Mucosa of descending colon (tissue), 3 donors: ENCODE measurements around the gene C2CD4D. TPM values are rescaled to one million over a fixed set of nuclear protein-coding genes. Genes with fewer than 3 reads are reported as not detected.

Source experiments
- ATAC-seq: fragments of 200-7000 bp; cut with Tn5 transposase; one replicate; pipeline ENCODE4 v1.9.1; 2020; ENCODE audit warnings: mild to moderate bottlenecking, moderate library complexity
- DNase-seq, 3 donors: peaks; one replicate each; pipeline ENCODE4 v3.0.0-alpha.2; 2020
- H3K36me3 ChIP-seq: fragments of 200-600 bp; one replicate; pipeline ENCODE4 v1.8.0; 2021; ENCODE audit warnings: low read depth, mild to moderate bottlenecking
- H3K4me1 ChIP-seq: fragments of 200-600 bp; one replicate; pipeline ENCODE4 v1.8.0; 2021; ENCODE audit warnings: low read depth, mild to moderate bottlenecking
- H3K4me3 ChIP-seq: fragments of 200-600 bp; one replicate; pipeline ENCODE4 v1.8.0; 2021; ENCODE audit warnings: mild to moderate bottlenecking
- H3K9me3 ChIP-seq: fragments of 200-600 bp; one replicate; pipeline ENCODE4 v1.8.0; 2021; ENCODE audit warnings: mild to moderate bottlenecking
- intact Hi-C, 2 donors: fragments of 100-400 bp; cut with DNase I in 1 of 2; cut with micrococcal nuclease in 1 of 2; formaldehyde crosslinking; loops; one replicate each; pipeline versions ENCODE4 v1.11.0 to v1.11.1; 2022; cut with DNase I, micrococcal nuclease
- total RNA-seq, 3 donors: library from RNA; stranded (reverse); fragmentation: NEBNext Ultra II Directional in 2 of 3; extraction: Animal tissue kit (Norgen Biotek cat#: 25700) in 2 of 3; gene quantifications; one replicate each; pipeline versions ENCODE4 v1.2.1 to v1.2.4, GENCODE V29; 2021 to 2023
- TF ChIP-seq, protein P1 (sequence below): fragments of 200-600 bp; IDR thresholded peaks from one replicate; pipeline ENCODE4 v1.8.0; 2022; ENCODE audit warnings: antibody characterized with exemption, mild to moderate bottlenecking
- donor health status: DM: no; HTN: no; CAD: no; lungs with moderate emphysema.
- donor health status: DM: no; HTN: no; CAD: no.
- donor health status: DM: no; HTN: yes; CAD: no.

The C2CD4D gene
- total RNA-seq, 3 donors from 2014 or later, result 0.51 to 1.0 (median 0.61) TPM

DNA sequence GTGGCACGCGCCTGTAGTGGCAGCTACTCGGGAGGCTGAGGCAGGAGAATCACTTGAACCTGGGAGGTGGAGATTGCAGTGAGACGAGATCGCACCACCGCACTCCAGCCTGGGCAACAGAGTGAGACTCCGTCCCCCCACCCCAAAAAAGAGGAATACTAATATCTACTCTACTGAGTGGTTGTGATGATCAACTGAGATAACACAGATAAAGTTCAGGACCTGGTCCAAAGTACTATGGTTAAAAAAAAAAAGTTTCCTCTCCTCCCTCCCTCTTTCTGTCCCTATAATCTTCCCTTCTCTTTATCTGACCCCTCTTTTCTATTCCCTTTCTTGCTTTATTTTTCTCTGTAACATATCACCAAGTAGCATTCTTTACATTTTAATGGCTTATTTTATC, 4.0 kb downstream of the C2CD4D start:
- TF ChIP-seq, protein P1, sequence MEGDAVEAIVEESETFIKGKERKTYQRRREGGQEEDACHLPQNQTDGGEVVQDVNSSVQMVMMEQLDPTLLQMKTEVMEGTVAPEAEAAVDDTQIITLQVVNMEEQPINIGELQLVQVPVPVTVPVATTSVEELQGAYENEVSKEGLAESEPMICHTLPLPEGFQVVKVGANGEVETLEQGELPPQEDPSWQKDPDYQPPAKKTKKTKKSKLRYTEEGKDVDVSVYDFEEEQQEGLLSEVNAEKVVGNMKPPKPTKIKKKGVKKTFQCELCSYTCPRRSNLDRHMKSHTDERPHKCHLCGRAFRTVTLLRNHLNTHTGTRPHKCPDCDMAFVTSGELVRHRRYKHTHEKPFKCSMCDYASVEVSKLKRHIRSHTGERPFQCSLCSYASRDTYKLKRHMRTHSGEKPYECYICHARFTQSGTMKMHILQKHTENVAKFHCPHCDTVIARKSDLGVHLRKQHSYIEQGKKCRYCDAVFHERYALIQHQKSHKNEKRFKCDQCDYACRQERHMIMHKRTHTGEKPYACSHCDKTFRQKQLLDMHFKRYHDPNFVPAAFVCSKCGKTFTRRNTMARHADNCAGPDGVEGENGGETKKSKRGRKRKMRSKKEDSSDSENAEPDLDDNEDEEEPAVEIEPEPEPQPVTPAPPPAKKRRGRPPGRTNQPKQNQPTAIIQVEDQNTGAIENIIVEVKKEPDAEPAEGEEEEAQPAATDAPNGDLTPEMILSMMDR, result no peak
- intact Hi-C loops, result no loop called here
- Histone ChIP-seq H3K4me1 (peaks cover 20% of the 10 kb centered on the region), H3K9me3 (no peaks in the 10 kb centered on the region), H3K4me3 (no peak overlapping the region), H3K36me3 (no peaks in the 10 kb centered on the region)
- DNase-seq (no peak), ATAC-seq (no peak)

DNA sequence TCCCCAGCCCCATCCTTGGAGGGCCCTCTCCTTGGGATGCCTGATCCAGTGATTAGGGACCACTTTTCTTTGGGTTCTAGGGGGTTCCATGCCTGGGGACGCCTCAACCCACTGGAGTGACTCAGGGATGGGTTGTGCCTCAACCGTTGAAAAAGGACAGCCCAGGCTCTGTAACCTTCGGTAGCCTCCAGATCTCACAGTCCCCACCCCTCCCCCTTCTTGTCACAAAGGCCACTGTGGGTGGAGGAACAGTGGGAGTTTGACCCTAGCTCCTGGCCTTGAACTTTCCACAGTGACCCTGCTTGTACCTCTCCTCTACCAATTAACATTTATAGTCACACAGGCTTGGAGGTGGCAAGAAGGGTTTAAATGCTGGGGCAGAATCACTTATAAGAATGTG, 5.4 kb downstream of the C2CD4D start:
- Histone ChIP-seq H3K9me3 (no peaks in the 10 kb centered on the region), H3K4me1 (peaks cover 20% of the 10 kb centered on the region), H3K36me3 (no peaks in the 10 kb centered on the region), H3K4me3 (no peak overlapping the region)
- intact Hi-C loops, result no loop called here
- ATAC-seq (no peak), DNase-seq (no peak)
- TF ChIP-seq, protein P1, result no peak

DNA sequence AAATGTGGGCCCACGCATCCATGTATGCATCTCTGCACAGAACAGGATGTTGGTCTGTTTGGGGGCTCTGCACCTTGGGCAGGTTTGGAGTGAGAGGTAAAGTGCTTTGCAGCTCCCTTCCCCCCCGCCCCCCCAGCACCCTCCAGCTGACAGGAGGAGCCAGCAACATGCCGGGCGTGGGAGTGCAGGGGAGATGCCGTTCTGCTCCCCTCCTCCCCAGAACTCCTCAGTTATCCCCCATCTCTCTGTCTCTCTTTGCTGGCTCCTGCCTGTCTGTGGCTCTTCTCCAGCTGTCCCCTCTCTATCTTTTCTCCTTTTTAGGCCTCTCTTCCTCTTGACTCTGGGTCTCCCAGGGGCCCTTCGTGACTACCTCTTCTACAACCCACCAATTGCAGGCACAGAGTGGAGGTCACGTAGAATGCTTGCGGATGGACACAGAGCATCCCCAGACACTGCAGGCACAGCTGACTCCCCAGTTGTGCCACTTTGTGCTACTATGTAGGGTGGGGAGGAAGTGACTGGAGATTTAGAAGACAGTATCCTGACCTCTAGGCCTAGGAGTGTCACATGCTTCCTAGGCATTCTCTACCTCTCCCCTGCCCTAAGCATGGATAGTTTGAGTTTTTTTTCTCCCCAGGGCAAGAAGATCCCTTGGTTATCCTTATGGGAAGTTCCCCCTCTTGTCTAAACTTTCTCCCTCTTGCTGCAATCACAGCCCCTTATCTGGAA, 6.3 kb downstream of the C2CD4D start:
- Histone ChIP-seq H3K36me3 (no peaks in the 10 kb centered on the region), H3K4me3 (no peak overlapping the region), H3K4me1 (peaks cover 20% of the 10 kb centered on the region), H3K9me3 (no peaks in the 10 kb centered on the region)
- ATAC-seq (no peak), DNase-seq (no peak)
- intact Hi-C loops, result no loop called here
- TF ChIP-seq, protein P1, result no peak

DNA sequence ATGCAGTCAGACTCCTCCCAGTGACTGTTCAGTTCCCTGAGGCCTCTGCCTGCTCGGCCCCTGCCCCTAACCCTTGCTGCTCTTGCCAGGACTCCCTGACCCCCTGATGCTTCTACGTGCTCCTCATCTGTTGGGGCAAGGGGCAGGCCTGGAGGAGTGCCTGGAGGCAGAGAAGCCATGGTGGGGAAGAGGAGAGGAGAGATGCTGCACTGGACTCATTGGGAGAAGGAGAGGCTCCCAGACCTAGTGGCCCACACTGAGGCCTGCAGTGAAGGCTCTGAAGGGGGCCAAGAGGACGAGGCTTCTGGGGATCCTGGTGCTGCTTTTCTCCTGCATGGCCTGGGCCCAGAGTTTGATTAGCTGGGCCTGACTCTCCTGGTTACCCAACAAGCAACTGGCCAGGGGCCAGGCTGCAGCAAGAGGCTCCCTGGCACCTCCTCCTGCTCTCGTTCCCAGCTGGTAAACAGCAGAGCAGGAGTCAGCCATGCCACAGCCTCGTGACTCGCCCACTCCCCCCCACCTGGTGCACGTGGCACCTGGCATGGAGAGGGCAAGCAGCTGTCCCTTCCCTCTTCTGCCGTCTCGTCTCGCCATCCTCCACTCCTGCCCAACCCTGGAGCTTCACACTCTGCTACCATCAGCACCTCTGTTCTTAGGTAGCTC, 7.2 kb downstream of the C2CD4D start:
- Histone ChIP-seq H3K4me3 (no peak overlapping the region), H3K36me3 (no peaks in the 10 kb centered on the region), H3K4me1 (peaks cover 20% of the 10 kb centered on the region), H3K9me3 (no peaks in the 10 kb centered on the region)
- ATAC-seq (peak; percentile 62), DNase-seq (peak; percentile 89 to 91 (median 90))
- intact Hi-C loops, result no loop called here
- TF ChIP-seq, protein P1, result no peak

DNA sequence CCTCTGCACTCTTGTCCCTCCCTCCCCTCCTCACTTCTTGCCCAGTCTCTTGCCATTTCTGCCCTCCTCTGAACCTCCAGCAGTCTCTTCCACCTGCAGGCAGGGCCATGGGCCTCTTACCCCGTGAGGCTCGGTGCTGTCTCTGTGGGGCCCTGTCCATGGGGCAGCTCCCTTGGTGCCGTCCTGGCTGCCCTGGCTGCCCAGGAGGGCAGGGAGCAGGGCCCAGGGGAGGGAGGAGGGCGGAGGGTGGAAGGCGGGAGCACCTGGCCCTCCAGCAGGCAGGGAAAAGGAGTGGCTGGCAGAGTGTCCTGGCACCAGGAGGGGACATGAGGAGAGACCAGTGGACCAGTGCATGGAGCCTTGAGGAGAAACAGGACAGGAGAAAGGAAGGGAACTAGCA, 8.0 kb downstream of the C2CD4D start, which contains the start of gene RORC:
RORC (minus strand) TSS at position 198 of the 400 bp plus-strand sequence; CDS start at position 160, 38 bp downstream.
- DNase-seq, result peak; percentile 76 to 84 (median 81)
- TF ChIP-seq, protein P1, result no peak
- intact Hi-C loops, result no loop called here

More for the DNA sequence above, 8.0 kb downstream of the C2CD4D start, which contains the start of gene RORC:
- Histone ChIP-seq H3K36me3 (no peaks in the 10 kb centered on the region), H3K4me3 (no peak within 1 kb of the TSS), H3K4me1 (peaks cover 20% of the 10 kb centered on the region), H3K9me3 (no peaks in the 10 kb centered on the region)
- ATAC-seq, result peak; percentile 75
